HAP-1 (cell line): ENCODE measurements around the gene PTPN5.
A peak's percentile ranks its signal among the peaks of the same experiment; 100 is the strongest.

Experiments
- DNase-seq, 2 experiments: peaks; one replicate each; pipeline ENCODE4 v3.0.0-alpha.2; 2016 to 2020; ENCODE audit warnings: low spot score in 2 of 2
- H3K27me3 ChIP-seq: fragments of 250-450 bp; sonication (Bioruptor Pico); 2 replicates; pipeline ENCODE4 v1.5.1; 2020; ENCODE audit warnings: low read depth, mild to moderate bottlenecking, moderate library complexity
- H3K36me3 ChIP-seq: fragments of 250-450 bp; sonication (Bioruptor Pico); replicated peaks from 2 replicates; pipeline ENCODE4 v1.5.1; 2020; ENCODE audit warnings: mild to moderate bottlenecking
- H3K4me1 ChIP-seq: fragments of 250-450 bp; sonication (Bioruptor Pico); 2 replicates; pipeline ENCODE4 v1.5.1; 2020; ENCODE audit warnings: mild to moderate bottlenecking
- H3K4me3 ChIP-seq: fragments of 250-450 bp; sonication (Bioruptor Pico); 2 replicates; pipeline ENCODE4 v1.5.1; 2020; ENCODE audit warnings: mild to moderate bottlenecking, moderate library complexity
- H3K9me3 ChIP-seq: fragments of 250-450 bp; sonication (Bioruptor Pico); 2 replicates; pipeline ENCODE4 v1.5.1; 2020; ENCODE audit warnings: mild to moderate bottlenecking, moderate library complexity
- in situ Hi-C: fragments of 300-500 bp; cut with MboI; formaldehyde crosslinking; loops from 3 replicates; pipeline ENCODE4 v1.14.3; 2020; ENCODE audit warnings: low sequenced_read_pairs, inconsistent platforms, mixed read lengths

The PTPN5 gene

GRCh38 chr11:18785411-18785810, 6.2 kb downstream of the PTPN5 start:
- in situ Hi-C loops: no loop called here
- H3K27me3 ChIP-seq: peaks cover 18% of the 10 kb centered on the region

GRCh38 chr11:18780896-18781295, 10.7 kb downstream of the PTPN5 start:
- Histone ChIP-seq H3K4me1 (no peaks in the 10 kb centered on the region), H3K4me3 (no peak overlapping the region), H3K9me3 (no peaks in the 10 kb centered on the region), H3K36me3 (no peaks in the 10 kb centered on the region), H3K27me3 (no peaks in the 10 kb centered on the region)
- in situ Hi-C loops: no loop called here
- DNase-seq: no peak

More at GRCh38 chr11:18785411-18785810, 6.2 kb downstream of the PTPN5 start:
- no peaks in the 10 kb centered on the region for H3K4me1 ChIP-seq
- DNase-seq: no peak
- H3K4me3 ChIP-seq: no peak overlapping the region
- H3K9me3 ChIP-seq: no peaks in the 10 kb centered on the region
- H3K36me3 ChIP-seq: no peaks in the 10 kb centered on the region

- H3K27me3 ChIP-seq: no peaks in the 10 kb centered on the region
- DNase-seq: no peak
- no peaks in the 10 kb centered on the region for H3K36me3 ChIP-seq
- no peak overlapping the region for H3K4me3 ChIP-seq
- in situ Hi-C loops: no loop called here
- no peaks in the 10 kb centered on the region for H3K4me1 ChIP-seq
- no peaks in the 10 kb centered on the region for H3K9me3 ChIP-seq
Observed at GRCh38 chr11:18780329-18780728, 11.3 kb downstream of the PTPN5 start.

GRCh38 chr11:18778468-18778867, 13.1 kb downstream of the PTPN5 start:
- no peaks in the 10 kb centered on the region for H3K4me1 ChIP-seq
- no peaks in the 10 kb centered on the region for H3K36me3 ChIP-seq
- H3K4me3 ChIP-seq: no peak overlapping the region
- H3K9me3 ChIP-seq: no peaks in the 10 kb centered on the region
- DNase-seq: no peak
- H3K27me3 ChIP-seq: no peaks in the 10 kb centered on the region
- in situ Hi-C loops: no loop called here

- Histone ChIP-seq H3K27me3 (peaks cover under 1% of the 10 kb centered on the region; the same call in 1 of the 2 replicates), H3K36me3 (no peaks in the 10 kb centered on the region), H3K9me3 (no peaks in the 10 kb centered on the region), H3K4me1 (no peaks in the 10 kb centered on the region), H3K4me3 (no peak overlapping the region)
- in situ Hi-C loops: no loop called here
- DNase-seq: no peak
Observed at GRCh38 chr11:18776324-18776723, 15.3 kb downstream of the PTPN5 start.

GRCh38 chr11:18775492-18776292, 15.9 kb downstream of the PTPN5 start:
- Histone ChIP-seq H3K9me3 (no peaks in the 10 kb centered on the region), H3K27me3 (peaks cover 3% of the 10 kb centered on the region; the same call in 1 of the 2 replicates), H3K4me1 (no peaks in the 10 kb centered on the region), H3K4me3 (no peak overlapping the region), H3K36me3 (no peaks in the 10 kb centered on the region)
- in situ Hi-C loops: no loop called here
- peak; percentile 42 to 89 for DNase-seq

- H3K4me3 ChIP-seq: no peak overlapping the region
- H3K36me3 ChIP-seq: no peaks in the 10 kb centered on the region
- in situ Hi-C loops: no loop called here
- no peak for DNase-seq
- H3K9me3 ChIP-seq: no peaks in the 10 kb centered on the region
- H3K27me3 ChIP-seq: peaks cover 3% of the 10 kb centered on the region; the same call in 1 of the 2 replicates
- H3K4me1 ChIP-seq: no peaks in the 10 kb centered on the region
Observed at GRCh38 chr11:18774801-18775200, 16.8 kb downstream of the PTPN5 start.

GRCh38 chr11:18773681-18774080, 17.9 kb downstream of the PTPN5 start:
- Histone ChIP-seq H3K36me3 (no peaks in the 10 kb centered on the region), H3K27me3 (peaks cover 3% of the 10 kb centered on the region; the same call in 1 of the 2 replicates), H3K9me3 (no peaks in the 10 kb centered on the region), H3K4me3 (no peak overlapping the region), H3K4me1 (no peaks in the 10 kb centered on the region)
- in situ Hi-C loops: no loop called here
- DNase-seq: no peak

GRCh38 chr11:18773104-18773503, 18.5 kb downstream of the PTPN5 start:
- H3K36me3 ChIP-seq: no peaks in the 10 kb centered on the region
- in situ Hi-C loops: no loop called here
- H3K4me1 ChIP-seq: no peaks in the 10 kb centered on the region

GRCh38 chr11:18772211-18772610, 19.4 kb downstream of the PTPN5 start:
- H3K36me3 ChIP-seq: no peaks in the 10 kb centered on the region
- no peak for DNase-seq
- peaks cover 3% of the 10 kb centered on the region; the same call in 1 of the 2 replicates for H3K27me3 ChIP-seq
- H3K4me1 ChIP-seq: no peaks in the 10 kb centered on the region
- H3K9me3 ChIP-seq: no peaks in the 10 kb centered on the region
- no peak overlapping the region for H3K4me3 ChIP-seq
- in situ Hi-C loops: no loop called here

More at GRCh38 chr11:18773104-18773503, 18.5 kb downstream of the PTPN5 start:
- H3K27me3 ChIP-seq: peaks cover 3% of the 10 kb centered on the region; the same call in 1 of the 2 replicates
- no peak overlapping the region for H3K4me3 ChIP-seq
- no peaks in the 10 kb centered on the region for H3K9me3 ChIP-seq
- no peak for DNase-seq

- H3K4me1 ChIP-seq: no peaks in the 10 kb centered on the region
- H3K27me3 ChIP-seq: peaks cover 3% of the 10 kb centered on the region; the same call in 1 of the 2 replicates
- no peak overlapping the region for H3K4me3 ChIP-seq
- no peak for DNase-seq
- in situ Hi-C loops: no loop called here
- no peaks in the 10 kb centered on the region for H3K9me3 ChIP-seq
- no peaks in the 10 kb centered on the region for H3K36me3 ChIP-seq
Observed at GRCh38 chr11:18771266-18772035, 20.1 kb downstream of the PTPN5 start.

GRCh38 chr11:18770479-18771125, 21.0 kb downstream of the PTPN5 start:
- in situ Hi-C loops: no loop called here
- no peak for DNase-seq
- no peaks in the 10 kb centered on the region for H3K4me1 ChIP-seq
- no peak overlapping the region for H3K4me3 ChIP-seq
- H3K36me3 ChIP-seq: no peaks in the 10 kb centered on the region
- peaks cover 3% of the 10 kb centered on the region; the same call in 1 of the 2 replicates for H3K27me3 ChIP-seq
- no peaks in the 10 kb centered on the region for H3K9me3 ChIP-seq

- no peak for DNase-seq
- no peaks in the 10 kb centered on the region for H3K36me3 ChIP-seq
- H3K9me3 ChIP-seq: no peaks in the 10 kb centered on the region
- H3K4me1 ChIP-seq: no peaks in the 10 kb centered on the region
- in situ Hi-C loops: no loop called here
- peaks cover 3% of the 10 kb centered on the region; the same call in 1 of the 2 replicates for H3K27me3 ChIP-seq
- no peak overlapping the region for H3K4me3 ChIP-seq
Observed at GRCh38 chr11:18769802-18770456, 21.7 kb downstream of the PTPN5 start.
